22Rv1 (cell line): ENCODE data around the gene RAP2A.

Experiments used
- CTCF ChIP-seq: fragments of 450-650 bp; IDR thresholded peaks from 2 replicates; pipeline ENCODE4 v1.5.1; 2017; ENCODE audit warnings: mild to moderate bottlenecking
- ZFX ChIP-seq: fragments of 450-650 bp; IDR thresholded peaks from 2 replicates; pipeline ENCODE4 v1.6.1; 2017; ENCODE audit warnings: antibody characterized with exemption, borderline replicate concordance

DNA sequence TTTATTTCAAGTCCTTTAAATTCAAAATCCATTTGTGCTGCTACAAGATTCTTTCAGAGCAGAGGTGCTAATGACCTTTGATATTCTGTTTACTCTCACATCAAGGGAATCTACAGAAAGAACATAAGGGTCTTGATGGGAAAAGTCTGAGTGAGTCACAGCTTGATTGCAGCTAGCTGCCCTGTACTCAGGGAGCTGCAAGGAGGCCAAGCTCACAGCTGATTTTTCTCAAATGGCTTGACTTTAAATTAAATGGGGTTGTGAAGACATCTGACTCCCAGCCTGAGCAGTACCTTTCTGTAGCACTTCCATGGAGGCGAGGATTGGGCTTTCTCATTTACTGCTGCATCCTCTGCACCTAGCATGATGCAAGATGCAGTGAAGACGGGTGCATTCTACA lies 62.5 kb downstream of the RAP2A start:
- TF ChIP-seq ZFX (no peak), CTCF (no peak)
